Common myeloid progenitor, CD34-positive (primary cell): ENCODE measurements around the gene BCLAF3.

Source experiments
- CTCF ChIA-PET: fragments of 350-600 bp; sonication (Branson Sonifier 250); formaldehyde crosslinking; loops from one replicate; lab custom pipeline; 2021; ENCODE audit warnings: antibody characterized with exemption; lab: Charles Lee
- POLR2A ChIA-PET: fragments of 350-600 bp; sonication (Branson Sonifier 250); formaldehyde crosslinking; loops from one replicate; lab custom pipeline; 2021; ENCODE audit warnings: antibody characterized with exemption; lab: Charles Lee
- DNase-seq, 3 donors: peaks; one replicate each; pipeline versions ENCODE4 v3.0.0 to v3.0.0-alpha.2; 2013
- H3K27ac ChIP-seq, 2 experiments: 1 replicate in 1 of 2; 2 replicates in 1 of 2; pipeline ENCODE4 v1.7.0; 2013; ENCODE audit warnings: inconsistent platforms in 2 of 2, low read length in 2 of 2, mild to moderate bottlenecking in 2 of 2, low read depth in 1 of 2, moderate library complexity in 1 of 2; ENCODE audit not compliant: severe bottlenecking in 2 of 2, insufficient read depth in 1 of 2, poor library complexity in 1 of 2
- H3K27me3 ChIP-seq, 5 experiments: replicated peaks in 2 of 5; 1 replicate in 3 of 5; 2 replicates in 2 of 5; pipeline versions ENCODE4 v1.6.1 to v1.7.0; 2013; ENCODE audit warnings: low read length in 4 of 5, mild to moderate bottlenecking in 2 of 5, moderate library complexity in 2 of 5, inconsistent platforms in 1 of 5; ENCODE audit not compliant: insufficient read depth in 5 of 5, control insufficient read depth in 4 of 5
- H3K36me3 ChIP-seq, 4 experiments: 1 replicate in 2 of 4; 2 replicates in 2 of 4; pipeline versions ENCODE4 v1.6.1 to v1.7.0; 2013; ENCODE audit warnings: low read length in 3 of 4, control low read depth in 1 of 4, mild to moderate bottlenecking in 1 of 4; ENCODE audit not compliant: control insufficient read depth in 4 of 4, insufficient read depth in 4 of 4
- H3K4me1 ChIP-seq, 4 experiments: 1 replicate in 3 of 4; 2 replicates in 1 of 4; pipeline versions ENCODE4 v1.6.1 to v1.7.1; 2013; ENCODE audit warnings: low read length in 3 of 4, mild to moderate bottlenecking in 3 of 4, control low read depth in 1 of 4, inconsistent platforms in 1 of 4, moderate library complexity in 1 of 4; ENCODE audit not compliant: control insufficient read depth in 4 of 4, insufficient read depth in 4 of 4; ENCODE audit errors: control extremely low read depth in 1 of 4
- H3K4me3 ChIP-seq, 7 experiments: 1 replicate in 4 of 7; 2 replicates in 3 of 7; pipeline versions ENCODE4 v1.5.1 to v1.7.0; 2013; ENCODE audit warnings: mild to moderate bottlenecking in 7 of 7, low read length in 6 of 7, moderate library complexity in 6 of 7, inconsistent platforms in 2 of 7, low read depth in 2 of 7, control low read depth in 1 of 7; ENCODE audit not compliant: insufficient read depth in 4 of 7, control insufficient read depth in 1 of 7; ENCODE audit errors: extremely low read depth in 1 of 7
- H3K9me3 ChIP-seq, 5 experiments: 1 replicate in 4 of 5; 2 replicates in 1 of 5; pipeline versions ENCODE4 v1.6.1 to v1.7.1; 2013; ENCODE audit warnings: low read length in 4 of 5, mild to moderate bottlenecking in 2 of 5, inconsistent platforms in 1 of 5, low read depth in 1 of 5, moderate library complexity in 1 of 5; ENCODE audit not compliant: control insufficient read depth in 4 of 5, insufficient read depth in 2 of 5; ENCODE audit errors: control extremely low read depth in 1 of 5
- WGBS: methylation state at CpG from one replicate; pipeline ENCODE4 v1.1.5; 2013; ENCODE audit not compliant: insufficient coverage; 5-methylcytosine and 5-hydroxymethylcytosine counted together

BCLAF3 gene

GRCh38 chrX:19958552-19959486 lies 32.0 kb downstream of the BCLAF3 start:
- 77% methylated on average over 4 of the region's 6 CpGs for WGBS
- H3K36me3 ChIP-seq, result peaks cover 0 to 2% (median 0%) of the 10 kb centered on the region in 4 experiments
- no peaks in the 10 kb centered on the region for H3K4me1 ChIP-seq
- no peaks in the 10 kb centered on the region for H3K9me3 ChIP-seq
- H3K27me3 ChIP-seq, result peaks cover 0 to 6% (median 0%) of the 10 kb centered on the region in 5 experiments
- no peak overlapping the region for H3K4me3 ChIP-seq
- CTCF ChIA-PET, result interaction anchor here (0.6 to 1.4 kb wide), 2 partner anchors 13 to 23 kb away, joined by 3 to 4 read pairs; no protein-coding TSS in a partner anchor
- DNase-seq, result peak in 1 of 3 donors; percentile 1
- H3K27ac ChIP-seq, result no peak overlapping the region
- POLR2A ChIA-PET, result no interaction called here

- no peak overlapping the region for H3K27ac ChIP-seq
- H3K4me1 ChIP-seq, result no peaks in the 10 kb centered on the region
- H3K9me3 ChIP-seq, result no peaks in the 10 kb centered on the region
- POLR2A ChIA-PET, result no interaction called here
- H3K36me3 ChIP-seq, result peaks cover 0 to 7% (median 4%) of the 10 kb centered on the region in 4 experiments
- CTCF ChIA-PET, result interaction anchor here (1.0 kb wide), 1 partner anchor 15 kb away, joined by 3 read pairs; no protein-coding TSS in a partner anchor
- no peak overlapping the region for H3K4me3 ChIP-seq
- WGBS, result 93% methylated on average over 2 of the region's 6 CpGs
- H3K27me3 ChIP-seq, result peaks cover 0 to 6% (median 0%) of the 10 kb centered on the region in 5 experiments
- DNase-seq, result no peak
Observed at GRCh38 chrX:19956923-19957322, 33.9 kb downstream of the BCLAF3 start.

- ChIA-PET POLR2A (no interaction called here), CTCF (interaction anchor here (1.0 to 1.1 kb wide), 2 partner anchors 16 to 30 kb away, joined by 3 to 4 read pairs; no protein-coding TSS in a partner anchor)
- H3K36me3 ChIP-seq, result peaks cover 0 to 7% (median 4%) of the 10 kb centered on the region in 4 experiments
- no peaks in the 10 kb centered on the region for H3K9me3 ChIP-seq
- peaks cover 0 to 6% (median 0%) of the 10 kb centered on the region in 5 experiments for H3K27me3 ChIP-seq
- no peak overlapping the region for H3K4me3 ChIP-seq
- DNase-seq, result no peak
- H3K4me1 ChIP-seq, result no peaks in the 10 kb centered on the region
- no peak overlapping the region for H3K27ac ChIP-seq
Observed at GRCh38 chrX:19956306-19956705, 34.6 kb downstream of the BCLAF3 start.

- H3K36me3 ChIP-seq, result peaks cover 0 to 8% (median 4%) of the 10 kb centered on the region in 4 experiments
- no CpG with 5 or more reads among the region's 2 CpGs for WGBS
- H3K4me3 ChIP-seq, result no peak overlapping the region
- H3K27ac ChIP-seq, result no peak overlapping the region
- no peaks in the 10 kb centered on the region for H3K9me3 ChIP-seq
- ChIA-PET POLR2A (no interaction called here), CTCF (interaction anchor here (1.1 kb wide), 1 partner anchor 29 kb away, joined by 4 read pairs; no protein-coding TSS in a partner anchor)
- peaks cover 0 to 6% (median 0%) of the 10 kb centered on the region in 5 experiments for H3K27me3 ChIP-seq
- no peaks in the 10 kb centered on the region for H3K4me1 ChIP-seq
- no peak for DNase-seq
Observed at GRCh38 chrX:19955306-19955705, 35.6 kb downstream of the BCLAF3 start.

GRCh38 chrX:19954335-19955096 lies 36.3 kb downstream of the BCLAF3 start:
- Histone ChIP-seq H3K4me3 (no peak overlapping the region), H3K36me3 (peaks cover 0 to 10% (median 4%) of the 10 kb centered on the region in 4 experiments), H3K9me3 (no peaks in the 10 kb centered on the region), H3K27me3 (peaks cover 0 to 6% (median 0%) of the 10 kb centered on the region in 5 experiments), H3K27ac (no peak overlapping the region), H3K4me1 (no peaks in the 10 kb centered on the region)
- CTCF ChIA-PET, result no interaction called here
- 85% methylated on average over 2 of the region's 2 CpGs for WGBS
- POLR2A ChIA-PET, result no interaction called here
- no peak for DNase-seq

- WGBS, result 100% methylated on average over 2 of the region's 3 CpGs
- Histone ChIP-seq H3K36me3 (peaks cover 0 to 13% (median 3%) of the 10 kb centered on the region in 4 experiments), H3K27me3 (peaks cover 0 to 6% (median 0%) of the 10 kb centered on the region in 5 experiments), H3K27ac (no peak overlapping the region), H3K9me3 (no peaks in the 10 kb centered on the region), H3K4me3 (no peak overlapping the region), H3K4me1 (no peaks in the 10 kb centered on the region)
- no peak for DNase-seq
- ChIA-PET CTCF (no interaction called here), POLR2A (interaction anchor here (0.7 kb wide), 1 partner anchor 170 kb away, joined by 3 read pairs; no protein-coding TSS in a partner anchor)
Observed at GRCh38 chrX:19953145-19953544, 37.7 kb downstream of the BCLAF3 start.
